Measurements from ENCODE around the gene BOLA3. TPM values are rescaled to one million over a fixed set of nuclear protein-coding genes. Genes with fewer than 3 reads are reported as not detected.
"Not testable (repeated sequence)": the region's sequence is repeated elsewhere in the genome, so short reads cannot be mapped to it uniquely, and the experiment has no call there.

The BOLA3 gene
- total RNA-seq, 1 experiment from 2014 or later: 120 TPM

- Histone ChIP-seq H3K4me3 (ENCODE audit: low read length) (no peak overlapping the region), H2AFZ (ENCODE audit: low read length) (no peak overlapping the region), H3K9me2 (replicated peaks; ENCODE audit: insufficient read depth, low read length) (no peaks in the 10 kb centered on the region), H3K9me3 (ENCODE audit: low read length) (no peaks in the 10 kb centered on the region), H3K79me2 (ENCODE audit: low read length) (no peaks in the 10 kb centered on the region), H3K27me3 (ENCODE audit: low read length) (no peaks in the 10 kb centered on the region), H3K36me3 (ENCODE audit: insufficient read depth, low read length) (no peaks in the 10 kb centered on the region), H3K9ac (ENCODE audit: low read length) (no peak overlapping the region), H4K20me1 (ENCODE audit: insufficient read depth, low read depth, low read length) (no peaks in the 10 kb centered on the region), H3K27ac (ENCODE audit: low read length) (no peak overlapping the region), H3K4me2 (ENCODE audit: low read depth, low read length, poor library complexity, severe bottlenecking) (no peak overlapping the region), H3K4me1 (ENCODE audit: low read length) (no peaks in the 10 kb centered on the region)
- DNase-seq: no peak
These were observed 57.6 kb downstream of the BOLA3 start for GRCh38 chr2:74089816-74090745.

GRCh38 chr2:74088676-74089075 lies 59.0 kb downstream of the BOLA3 start:
- H3K4me1 ChIP-seq (ENCODE audit: low read length); H2AFZ ChIP-seq (ENCODE audit: low read length); H3K9ac ChIP-seq (ENCODE audit: low read length); H3K27me3 ChIP-seq (ENCODE audit: low read length); H4K20me1 ChIP-seq (ENCODE audit: insufficient read depth, low read depth, low read length); H3K79me2 ChIP-seq (ENCODE audit: low read length); H3K4me3 ChIP-seq (ENCODE audit: low read length); H3K9me3 ChIP-seq (ENCODE audit: low read length); H3K36me3 ChIP-seq (ENCODE audit: insufficient read depth, low read length); H3K27ac ChIP-seq (ENCODE audit: low read length); H3K9me2 ChIP-seq (replicated peaks; ENCODE audit: insufficient read depth, low read length); H3K4me2 ChIP-seq (ENCODE audit: low read depth, low read length, poor library complexity, severe bottlenecking); DNase-seq: not testable (repeated sequence)

- no peaks in the 10 kb centered on the region for H3K36me3 ChIP-seq (ENCODE audit: insufficient read depth, low read length)
- no peaks in the 10 kb centered on the region for H3K79me2 ChIP-seq (ENCODE audit: low read length)
- no peak overlapping the region for H3K27ac ChIP-seq (ENCODE audit: low read length)
- no peak for DNase-seq
- H3K9me2 ChIP-seq (replicated peaks; ENCODE audit: insufficient read depth, low read length): no peaks in the 10 kb centered on the region
- no peaks in the 10 kb centered on the region for H3K9me3 ChIP-seq (ENCODE audit: low read length)
- no peaks in the 10 kb centered on the region for H3K27me3 ChIP-seq (ENCODE audit: low read length)
- H2AFZ ChIP-seq (ENCODE audit: low read length): no peak overlapping the region
- no peak overlapping the region for H3K4me2 ChIP-seq (ENCODE audit: low read depth, low read length, poor library complexity, severe bottlenecking)
- no peaks in the 10 kb centered on the region for H4K20me1 ChIP-seq (ENCODE audit: insufficient read depth, low read depth, low read length)
- no peak overlapping the region for H3K4me3 ChIP-seq (ENCODE audit: low read length)
- no peak overlapping the region for H3K9ac ChIP-seq (ENCODE audit: low read length)
- H3K4me1 ChIP-seq (ENCODE audit: low read length): no peaks in the 10 kb centered on the region
These were observed 60.0 kb downstream of the BOLA3 start for GRCh38 chr2:74087696-74088095.

- H3K79me2 ChIP-seq (ENCODE audit: low read length): no peaks in the 10 kb centered on the region
- H3K4me3 ChIP-seq (ENCODE audit: low read length): no peak overlapping the region
- no peaks in the 10 kb centered on the region for H3K9me3 ChIP-seq (ENCODE audit: low read length)
- DNase-seq: no peak
- H3K9ac ChIP-seq (ENCODE audit: low read length): no peak overlapping the region
- no peaks in the 10 kb centered on the region for H3K27me3 ChIP-seq (ENCODE audit: low read length)
- H3K9me2 ChIP-seq (replicated peaks; ENCODE audit: insufficient read depth, low read length): no peaks in the 10 kb centered on the region
- no peak overlapping the region for H2AFZ ChIP-seq (ENCODE audit: low read length)
- peaks cover 2% of the 10 kb centered on the region; the same call in 1 of the 2 replicates for H3K4me1 ChIP-seq (ENCODE audit: low read length)
- H4K20me1 ChIP-seq (ENCODE audit: insufficient read depth, low read depth, low read length): no peaks in the 10 kb centered on the region
- no peaks in the 10 kb centered on the region for H3K36me3 ChIP-seq (ENCODE audit: insufficient read depth, low read length)
- H3K27ac ChIP-seq (ENCODE audit: low read length): no peak overlapping the region
- no peak overlapping the region for H3K4me2 ChIP-seq (ENCODE audit: low read depth, low read length, poor library complexity, severe bottlenecking)
These were observed 61.7 kb downstream of the BOLA3 start for GRCh38 chr2:74086021-74086420.

Other genes starting within 250 kb of the BOLA3 start
- 88.0 and 130 TPM in 2 replicates for gene DGUOK, start 221.0 kb downstream of the BOLA3 start, total RNA-seq (2014; rRNA removed; shearing (Covaris generic); ENCODE audit: low replicate concordance)
- gene TET3, start 163.0 kb downstream of the BOLA3 start, total RNA-seq (2014; rRNA removed; shearing (Covaris generic); ENCODE audit: low replicate concordance): 11.6 and 13.6 TPM in 2 replicates
- 221 and 542 TPM in 2 replicates for gene MOB1A, start 31.0 kb upstream of the BOLA3 start, total RNA-seq (2014; rRNA removed; shearing (Covaris generic); ENCODE audit: low replicate concordance)
- 710 and 714 TPM in 2 replicates for gene MTHFD2, start 50.7 kb upstream of the BOLA3 start, total RNA-seq (2014; rRNA removed; shearing (Covaris generic); ENCODE audit: low replicate concordance)
- gene SLC4A5, start 195.5 kb upstream of the BOLA3 start, total RNA-seq (2014; rRNA removed; shearing (Covaris generic); ENCODE audit: low replicate concordance): 0.65 and 3.2 TPM in 2 replicates
- gene DCTN1, start 232.4 kb upstream of the BOLA3 start, total RNA-seq (2014; rRNA removed; shearing (Covaris generic); ENCODE audit: low replicate concordance): 95.0 and 96.4 TPM in 2 replicates